ENCODE results near the gene RREB1. TPM values are rescaled to one million over a fixed set of nuclear protein-coding genes. Genes with fewer than 3 reads are reported as not detected.
A peak's percentile ranks its signal among the peaks of the same experiment; 100 is the strongest.

Gene RREB1
- total and polyA plus RNA-seq, 9 donors: 7.3 to 64.4 (median 50.1) TPM

DNA sequence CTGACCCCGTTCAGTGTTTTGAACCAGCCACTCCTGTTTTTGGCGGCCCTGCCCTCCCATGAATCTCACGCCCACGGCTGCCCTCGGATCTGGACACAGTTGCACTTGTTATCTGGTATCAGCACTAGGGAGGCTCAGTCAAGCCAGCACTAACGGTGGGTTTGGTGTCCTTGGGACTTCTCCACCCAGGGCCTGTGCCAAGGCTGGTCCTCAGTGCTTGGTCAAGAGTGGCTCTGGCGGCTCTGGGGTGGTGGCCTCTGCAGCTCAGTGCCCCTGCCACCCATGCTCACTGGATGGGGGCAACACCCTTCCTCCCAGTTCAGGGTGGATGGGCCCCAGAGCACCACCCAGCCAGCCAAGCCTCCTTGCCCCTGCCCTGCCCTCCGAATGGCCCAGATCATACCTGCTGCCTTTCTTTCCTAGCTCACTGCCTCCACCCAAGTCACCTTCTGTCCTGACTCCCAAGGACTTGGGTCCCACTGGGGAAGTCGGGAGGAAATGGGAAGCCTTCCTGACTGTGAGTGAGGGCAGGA is 150.5 kb downstream of the RREB1 start:
- Histone ChIP-seq H3K4me3 (no peak overlapping the region), H3K27me3 (no peaks in the 10 kb centered on the region), H3K9me3 (no peaks in the 10 kb centered on the region), H3K36me3 (no peaks in the 10 kb centered on the region), H3K4me1 (ENCODE audit: insufficient read depth) (peaks cover 2% of the 10 kb centered on the region), H3K27ac (no peak overlapping the region)
- 67 to 73% (median 69%) methylated on average over 9 of the region's 9 CpGs for WGBS, 3 donors
- intact Hi-C loops (cut with DNase I): no loop called here
- no peak for TF ChIP-seq EP300 (IDR thresholded peaks at IDR 0.05)
- TF ChIP-seq, protein P1, sequence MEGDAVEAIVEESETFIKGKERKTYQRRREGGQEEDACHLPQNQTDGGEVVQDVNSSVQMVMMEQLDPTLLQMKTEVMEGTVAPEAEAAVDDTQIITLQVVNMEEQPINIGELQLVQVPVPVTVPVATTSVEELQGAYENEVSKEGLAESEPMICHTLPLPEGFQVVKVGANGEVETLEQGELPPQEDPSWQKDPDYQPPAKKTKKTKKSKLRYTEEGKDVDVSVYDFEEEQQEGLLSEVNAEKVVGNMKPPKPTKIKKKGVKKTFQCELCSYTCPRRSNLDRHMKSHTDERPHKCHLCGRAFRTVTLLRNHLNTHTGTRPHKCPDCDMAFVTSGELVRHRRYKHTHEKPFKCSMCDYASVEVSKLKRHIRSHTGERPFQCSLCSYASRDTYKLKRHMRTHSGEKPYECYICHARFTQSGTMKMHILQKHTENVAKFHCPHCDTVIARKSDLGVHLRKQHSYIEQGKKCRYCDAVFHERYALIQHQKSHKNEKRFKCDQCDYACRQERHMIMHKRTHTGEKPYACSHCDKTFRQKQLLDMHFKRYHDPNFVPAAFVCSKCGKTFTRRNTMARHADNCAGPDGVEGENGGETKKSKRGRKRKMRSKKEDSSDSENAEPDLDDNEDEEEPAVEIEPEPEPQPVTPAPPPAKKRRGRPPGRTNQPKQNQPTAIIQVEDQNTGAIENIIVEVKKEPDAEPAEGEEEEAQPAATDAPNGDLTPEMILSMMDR (IDR thresholded peaks at IDR 0.05): no peak
- TF ChIP-seq POLR2A (IDR thresholded peaks at IDR 0.05): no peak
- DNase-seq: peak in 1 of 5 donors; percentile 25

DNA sequence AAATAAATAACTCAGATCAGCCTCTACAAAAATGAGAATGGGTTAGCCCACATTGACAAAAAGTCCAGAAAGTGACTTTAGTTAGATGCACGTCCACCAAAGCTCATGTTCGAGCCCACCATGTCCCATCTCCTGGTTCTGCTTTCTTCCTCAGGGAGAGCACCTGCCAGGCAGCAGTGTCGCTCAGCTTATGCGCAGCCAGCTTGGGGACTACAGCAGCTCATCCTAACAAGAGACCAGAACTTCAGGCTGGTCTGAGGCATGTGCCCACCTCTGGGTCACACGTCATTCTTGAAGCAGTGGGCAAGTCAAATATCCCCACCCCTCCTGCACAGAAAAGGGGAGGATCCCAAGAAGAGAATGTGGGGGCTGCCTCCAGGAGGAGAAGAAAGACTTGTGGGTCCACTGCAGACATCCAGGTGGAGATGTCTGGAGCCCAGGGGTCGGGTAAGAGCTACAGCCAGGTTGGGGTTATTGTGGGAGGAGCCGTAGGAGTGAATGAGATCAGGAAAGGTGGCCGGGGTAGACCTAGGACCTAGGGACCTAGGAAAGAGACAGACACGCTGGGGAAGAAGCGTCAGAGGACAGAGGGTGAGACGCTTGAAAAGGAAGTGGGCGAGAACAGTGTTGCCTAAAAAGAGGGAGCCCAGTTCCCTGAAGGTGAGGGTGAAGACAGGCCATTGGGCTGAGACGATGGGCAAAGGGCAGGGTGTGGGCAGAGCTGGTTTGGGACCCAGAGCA is 152.7 kb downstream of the RREB1 start:
- Histone ChIP-seq H3K27me3 (no peaks in the 10 kb centered on the region), H3K27ac (no peak overlapping the region), H3K36me3 (no peaks in the 10 kb centered on the region), H3K4me1 (ENCODE audit: insufficient read depth) (peaks cover 2% of the 10 kb centered on the region), H3K9me3 (no peaks in the 10 kb centered on the region), H3K4me3 (peak overlapping the region; percentile 37)
- DNase-seq: peak in 1 of 5 donors; percentile 21
- 58 to 63% (median 59%) methylated on average over 12 to 13 of the region's 13 CpGs for WGBS, 3 donors
- no peak for TF ChIP-seq EP300 (IDR thresholded peaks at IDR 0.05)
- no peak for TF ChIP-seq POLR2A (IDR thresholded peaks at IDR 0.05)
- TF ChIP-seq, protein P1 (IDR thresholded peaks at IDR 0.05): no peak
- intact Hi-C loops (cut with DNase I): no loop called here

DNA sequence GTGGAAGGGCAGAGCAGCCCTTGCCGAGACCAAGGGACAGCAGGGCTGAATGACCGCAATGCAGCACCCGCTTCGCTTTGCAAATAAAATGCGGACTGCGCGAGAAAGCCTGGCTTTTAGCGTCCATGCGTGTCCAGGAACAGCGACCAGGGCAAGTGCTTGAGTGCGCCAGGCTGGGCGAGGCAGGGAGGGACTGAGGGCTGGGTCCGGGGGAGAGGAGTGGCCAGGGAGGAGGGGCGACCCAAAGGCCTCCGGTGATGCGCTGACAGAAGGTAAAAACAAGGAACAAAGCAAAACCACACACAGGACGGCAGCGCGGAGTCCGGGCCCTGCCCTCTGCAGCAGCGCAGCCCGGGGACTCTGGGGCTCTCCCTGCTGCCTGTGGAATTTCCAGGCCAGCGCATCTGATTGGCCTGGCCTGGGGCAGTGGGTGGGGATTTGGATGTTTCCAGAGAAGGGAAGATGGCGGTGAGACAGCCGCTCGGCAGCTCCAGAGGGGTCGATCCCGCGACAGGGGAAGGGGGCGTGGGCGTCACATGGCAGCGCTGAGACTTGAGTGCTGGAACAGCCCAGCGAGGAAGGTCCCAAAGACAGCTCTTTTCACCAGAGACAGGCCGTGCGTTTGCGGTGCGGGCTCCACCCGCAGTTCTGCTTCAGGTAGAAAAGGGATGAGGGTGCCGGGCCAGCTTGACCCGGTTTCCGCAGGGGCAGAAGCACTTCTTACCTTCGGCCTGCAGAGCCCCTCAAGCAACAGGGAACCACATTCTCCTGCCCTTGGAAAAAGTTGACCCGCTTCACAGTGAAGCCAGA is 153.5 kb downstream of the RREB1 start:
- no peaks in the 10 kb centered on the region for H3K27me3 ChIP-seq

More for the DNA sequence above, 153.5 kb downstream of the RREB1 start:
- intact Hi-C loops (cut with DNase I): no loop called here
- peak overlapping the region; percentile 37 for H3K4me3 ChIP-seq
- 2 to 3% (median 2%) methylated on average over 34 to 43 of the region's 43 CpGs for WGBS, 3 donors
- peak overlapping the region in 1 of 2 donors; percentile 17 for H3K27ac ChIP-seq
- no peak for TF ChIP-seq POLR2A (IDR thresholded peaks at IDR 0.05)
- TF ChIP-seq EP300 (IDR thresholded peaks at IDR 0.05): no peak
- TF ChIP-seq, protein P1 (IDR thresholded peaks at IDR 0.05): no peak
- DNase-seq: peak; percentile 74 to 85 (median 78)
- H3K4me1 ChIP-seq (ENCODE audit: insufficient read depth): peaks cover 2% of the 10 kb centered on the region
- H3K36me3 ChIP-seq: no peaks in the 10 kb centered on the region
- H3K9me3 ChIP-seq: no peaks in the 10 kb centered on the region
